Effector memory CD8-positive, alpha-beta T cell (primary cell): Measurements from ENCODE around the gene KMT5B.
A peak's percentile ranks its signal among the peaks of the same experiment; 100 is the strongest.

ENCODE experiments used
- ATAC-seq: fragments of 150-1000 bp; cut with Tn5 transposase; replicated peaks from 2 replicates; pipeline ENCODE4 v1.10.0; 2021; ENCODE audit warnings: mild to moderate bottlenecking, moderate library complexity
- DNase-seq, 3 experiments: peaks; one replicate each; pipeline ENCODE4 v3.0.0; 2021
- H3K27ac Mint-ChIP-seq, 2 donors: one replicate each; pipeline ENCODE4 v1.8.0; 2022; ENCODE audit warnings: mild to moderate bottlenecking in 2 of 2, mixed read lengths in 2 of 2, moderate library complexity in 2 of 2
- H3K27me3 Mint-ChIP-seq, 2 donors: one replicate each; pipeline ENCODE4 v1.8.0; 2022; ENCODE audit warnings: mixed read lengths in 2 of 2
- H3K36me3 Mint-ChIP-seq: one replicate; pipeline ENCODE4 v1.8.0; 2022; ENCODE audit warnings: mild to moderate bottlenecking, moderate library complexity, mixed read lengths; ENCODE audit not compliant: insufficient read depth
- H3K4me1 Mint-ChIP-seq, 2 donors: one replicate each; pipeline ENCODE4 v1.8.0; 2022; ENCODE audit warnings: low read depth in 2 of 2, mixed read lengths in 2 of 2
- H3K4me3 Mint-ChIP-seq, 2 donors: one replicate each; pipeline ENCODE4 v1.8.0; 2022; ENCODE audit warnings: mild to moderate bottlenecking in 2 of 2, mixed read lengths in 2 of 2, moderate library complexity in 2 of 2
- H3K9me3 Mint-ChIP-seq, 2 donors: one replicate each; pipeline ENCODE4 v1.8.0; 2022; ENCODE audit warnings: mixed read lengths in 2 of 2

The KMT5B gene

DNA sequence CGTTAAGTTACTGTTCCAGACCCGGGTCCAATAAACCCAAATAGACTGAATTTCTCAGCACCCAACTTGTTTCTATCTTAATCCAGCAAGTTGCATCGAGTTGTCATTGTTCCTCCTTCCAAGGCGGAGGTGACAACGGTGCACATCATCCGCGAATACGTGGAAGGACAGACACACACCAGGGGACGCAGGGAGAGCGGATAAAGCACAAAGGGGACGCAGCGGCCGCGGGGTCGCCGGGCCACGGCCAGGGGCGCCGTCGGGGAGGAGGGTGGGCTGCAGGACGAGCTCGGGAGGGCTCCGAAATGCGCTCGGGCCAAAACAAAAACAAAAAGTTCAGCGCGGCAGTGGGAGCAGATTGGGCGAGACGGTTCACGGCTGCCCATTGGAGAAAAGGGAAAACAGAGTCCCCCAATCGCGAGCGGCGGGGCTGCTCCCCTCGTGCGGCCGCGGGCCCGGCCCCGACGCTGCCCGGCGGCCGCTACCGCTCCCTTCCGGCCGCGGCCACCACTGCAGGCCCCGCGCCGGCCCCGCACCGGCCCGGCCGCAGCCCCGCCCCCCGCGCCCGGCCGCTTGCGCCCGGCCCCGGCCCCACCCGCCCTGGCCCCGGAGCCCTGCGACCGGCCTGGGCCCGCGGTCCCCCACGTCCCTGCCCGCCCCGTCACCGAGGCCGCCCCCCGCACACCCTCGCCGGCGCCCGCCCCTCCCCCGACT lies 518 bp downstream of the KMT5B start:
- peak overlapping the region; percentile 85 to 98 for H3K4me3 Mint-ChIP-seq
- H3K4me1 Mint-ChIP-seq = peaks cover 40 to 48% of the 10 kb centered on the region in 2 donors
- peak overlapping the region; percentile 93 to 97 for H3K27ac Mint-ChIP-seq
- ATAC-seq = peak; percentile 67
- peaks cover 6 to 14% of the 10 kb centered on the region in 2 donors for H3K27me3 Mint-ChIP-seq
- peak; percentile 44 to 51 (median 49) for DNase-seq
- no peaks in the 10 kb centered on the region for H3K9me3 Mint-ChIP-seq
- H3K36me3 Mint-ChIP-seq = peaks cover 42% of the 10 kb centered on the region

DNA sequence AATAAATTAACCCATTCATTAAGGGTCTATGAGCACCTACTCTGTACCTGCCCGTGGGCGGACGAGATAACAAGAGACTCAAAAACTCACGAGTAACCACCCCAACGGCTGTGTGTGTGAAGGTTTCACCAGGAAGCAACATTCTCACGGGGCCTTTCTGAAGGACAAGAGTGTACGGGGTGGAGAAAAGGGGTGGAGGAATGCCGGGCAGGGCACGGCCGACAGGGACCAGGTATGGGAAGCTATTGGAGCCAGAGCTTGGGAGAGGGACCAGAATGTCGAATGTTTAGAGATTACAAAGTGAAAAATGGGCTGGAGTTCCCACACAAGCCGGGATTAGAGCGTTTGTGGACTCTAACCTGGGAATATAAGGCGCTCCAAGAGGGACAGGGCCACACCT lies 1.6 kb downstream of the KMT5B start:
- Mint-ChIP-seq H3K27ac (peak overlapping the region; percentile 8 to 97), H3K4me1 (peaks cover 44 to 55% of the 10 kb centered on the region in 2 donors), H3K27me3 (peaks cover 6 to 14% of the 10 kb centered on the region in 2 donors), H3K9me3 (no peaks in the 10 kb centered on the region), H3K4me3 (peak overlapping the region; percentile 85 to 98), H3K36me3 (peaks cover 41% of the 10 kb centered on the region)
- DNase-seq (no peak), ATAC-seq (no peak)

DNA sequence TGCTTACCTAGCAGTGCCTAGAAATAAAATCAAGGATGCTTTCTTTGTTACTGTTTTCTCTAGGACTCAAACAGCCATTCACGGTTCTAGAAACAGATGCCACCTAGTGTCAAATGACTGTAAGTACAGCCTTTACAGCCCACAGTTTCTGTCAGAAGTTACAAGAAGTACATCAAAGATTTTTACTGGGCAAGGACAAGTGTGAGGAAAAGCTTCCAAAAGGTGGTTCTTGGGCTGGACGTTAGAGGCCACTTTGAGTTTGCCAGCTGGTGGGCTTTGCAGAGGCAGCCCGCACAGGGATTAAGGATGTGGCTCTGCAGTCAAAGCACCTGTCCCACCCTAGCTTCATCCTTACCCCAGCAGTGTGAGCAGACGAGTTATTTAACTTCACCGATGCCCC lies 6.9 kb downstream of the KMT5B start:
- Mint-ChIP-seq H3K9me3 (no peaks in the 10 kb centered on the region), H3K4me1 (peaks cover 39 to 57% of the 10 kb centered on the region in 2 donors), H3K27me3 (no peaks in the 10 kb centered on the region), H3K27ac (peak overlapping the region in 1 of 2 donors; percentile 67), H3K36me3 (peaks cover 2% of the 10 kb centered on the region), H3K4me3 (peak overlapping the region in 1 of 2 donors; percentile 60)
- peak in 1 of 3 experiments; percentile 23 for DNase-seq
- ATAC-seq = peak; percentile 59

DNA sequence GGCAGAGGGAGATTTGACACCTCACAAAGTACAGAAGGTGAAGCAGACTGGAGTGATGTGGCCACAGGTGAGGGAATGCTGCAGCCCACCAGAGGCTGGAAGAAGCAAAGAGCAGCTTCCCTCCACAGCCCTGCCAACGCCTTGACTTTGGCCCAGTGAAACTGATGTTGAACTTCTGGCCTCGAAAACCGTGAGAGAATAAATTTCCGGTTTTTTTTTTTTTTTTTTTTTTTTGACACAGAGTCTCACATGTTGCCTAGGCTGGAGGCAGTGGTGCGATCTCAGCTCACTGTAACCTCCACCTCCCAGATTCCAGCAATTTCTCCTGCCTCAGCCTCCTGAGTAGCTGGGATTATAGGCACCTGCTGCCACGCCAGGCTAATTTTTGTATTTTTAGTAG lies 8.7 kb downstream of the KMT5B start:
- peaks cover 42 to 55% of the 10 kb centered on the region in 2 donors for H3K4me1 Mint-ChIP-seq
- H3K27me3 Mint-ChIP-seq = no peaks in the 10 kb centered on the region
- ATAC-seq (no peak), DNase-seq (no peak)
- no peak overlapping the region for H3K27ac Mint-ChIP-seq
- no peak overlapping the region for H3K4me3 Mint-ChIP-seq
- no peaks in the 10 kb centered on the region for H3K9me3 Mint-ChIP-seq
- no peaks in the 10 kb centered on the region for H3K36me3 Mint-ChIP-seq

DNA sequence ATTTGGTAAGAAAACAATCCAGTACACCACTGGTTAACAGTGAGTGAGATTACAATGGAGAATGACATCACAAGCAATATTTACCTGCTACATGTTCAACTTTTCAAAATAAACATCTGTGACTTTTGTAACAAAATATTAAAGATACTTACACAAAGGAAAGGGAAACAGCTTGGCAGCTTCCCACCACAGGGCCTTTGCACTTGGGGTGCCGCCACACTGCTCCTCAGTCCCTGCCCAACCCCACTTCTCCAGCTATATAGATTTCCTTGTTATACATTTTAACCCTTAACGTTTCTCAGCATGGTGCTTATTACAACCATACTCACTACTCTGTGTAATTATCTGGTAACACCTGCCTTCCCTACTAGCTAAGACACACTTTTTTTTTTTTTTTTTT lies 10.9 kb downstream of the KMT5B start:
- Mint-ChIP-seq H3K27me3 (no peaks in the 10 kb centered on the region), H3K36me3 (no peaks in the 10 kb centered on the region), H3K27ac (peak overlapping the region in 1 of 2 donors; percentile 24), H3K4me1 (peaks cover 47 to 59% of the 10 kb centered on the region in 2 donors), H3K9me3 (no peaks in the 10 kb centered on the region), H3K4me3 (no peak overlapping the region)
- no peak for DNase-seq
- ATAC-seq = no peak

DNA sequence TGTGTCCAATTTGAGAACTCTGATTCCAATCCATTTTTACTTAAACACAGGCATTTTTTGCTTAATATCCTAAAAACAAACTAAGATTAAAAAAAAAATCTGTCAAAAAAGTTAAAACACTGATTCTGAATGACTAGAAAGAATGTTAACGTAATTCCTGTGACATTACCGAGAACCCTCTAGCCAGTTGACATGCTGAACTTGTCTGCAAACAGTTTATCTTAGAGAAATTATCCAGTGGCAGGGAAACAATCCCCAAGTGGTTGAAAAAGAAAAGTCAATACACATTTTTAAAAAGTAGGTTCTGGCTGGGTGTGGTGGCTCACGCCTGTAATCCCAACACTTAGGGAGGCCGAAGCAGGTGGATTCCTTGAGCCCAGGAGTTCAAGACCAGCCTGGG lies 11.6 kb downstream of the KMT5B start:
- ATAC-seq (no peak), DNase-seq (no peak)
- Mint-ChIP-seq H3K27ac (no peak overlapping the region), H3K9me3 (no peaks in the 10 kb centered on the region), H3K36me3 (no peaks in the 10 kb centered on the region), H3K27me3 (no peaks in the 10 kb centered on the region), H3K4me3 (no peak overlapping the region), H3K4me1 (peaks cover 45 to 57% of the 10 kb centered on the region in 2 donors)

DNA sequence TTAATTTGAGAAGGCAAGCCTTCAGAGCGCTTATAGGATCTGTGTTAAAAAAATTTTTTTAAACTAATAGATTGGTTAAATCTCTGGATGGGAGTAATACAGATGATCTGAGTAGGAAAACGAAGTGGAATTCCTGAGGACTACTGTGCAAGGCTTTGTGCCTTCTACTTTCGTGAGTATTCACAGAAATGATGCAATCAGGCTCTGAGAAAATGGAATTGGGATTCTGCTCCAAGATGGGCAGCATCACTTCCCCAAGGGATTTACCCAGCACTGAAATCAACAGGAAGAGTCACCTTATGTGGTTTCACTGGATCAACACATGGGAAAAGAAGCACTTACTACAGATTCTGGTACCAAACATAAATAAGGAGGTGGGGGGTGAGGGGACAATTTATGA lies 12.5 kb downstream of the KMT5B start:
- H3K9me3 Mint-ChIP-seq = no peaks in the 10 kb centered on the region
- H3K27ac Mint-ChIP-seq = peak overlapping the region in 1 of 2 donors; percentile 80
- no peak overlapping the region for H3K4me3 Mint-ChIP-seq
- no peak for ATAC-seq
- peaks cover 40 to 54% of the 10 kb centered on the region in 2 donors for H3K4me1 Mint-ChIP-seq
- H3K36me3 Mint-ChIP-seq = no peaks in the 10 kb centered on the region
- no peaks in the 10 kb centered on the region for H3K27me3 Mint-ChIP-seq
- no peak for DNase-seq

DNA sequence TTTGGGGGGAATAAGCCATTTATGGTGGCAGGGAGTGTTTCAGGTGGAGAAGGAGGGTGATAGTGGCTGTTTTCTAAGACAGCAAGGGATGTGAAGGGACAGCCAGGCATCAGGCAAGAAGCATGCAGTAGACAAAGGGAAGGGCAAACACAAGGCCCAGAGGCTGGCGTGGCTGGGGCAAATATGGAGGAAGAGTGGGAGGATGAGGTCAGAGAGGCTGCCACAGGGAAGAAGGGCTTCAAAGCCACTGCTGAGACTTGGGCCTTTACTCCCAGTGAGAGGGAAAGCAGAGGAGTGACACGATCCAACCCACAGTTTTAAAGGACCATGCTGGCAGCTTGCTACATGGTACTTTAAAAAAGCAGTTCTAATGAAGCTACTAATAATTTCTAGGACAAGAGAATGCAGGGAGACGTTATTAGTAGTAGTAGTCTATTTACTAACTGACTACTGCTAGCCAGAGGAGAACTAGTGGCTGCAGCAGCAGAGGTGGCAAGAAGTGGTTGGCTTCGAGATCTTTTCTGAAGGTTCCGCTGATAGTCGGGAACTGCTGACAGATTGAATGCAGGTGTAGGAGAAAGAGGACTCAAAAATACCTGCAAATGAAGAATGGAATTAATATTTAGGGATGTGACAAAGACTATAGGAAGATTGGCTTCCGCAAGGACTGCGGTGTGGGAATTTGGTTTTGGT lies 13.7 kb downstream of the KMT5B start:
- DNase-seq = no peak
- Mint-ChIP-seq H3K36me3 (no peaks in the 10 kb centered on the region), H3K4me3 (no peak overlapping the region), H3K27ac (peak overlapping the region in 1 of 2 donors; percentile 56), H3K9me3 (no peaks in the 10 kb centered on the region), H3K4me1 (peaks cover 44 to 63% of the 10 kb centered on the region in 2 donors), H3K27me3 (no peaks in the 10 kb centered on the region)
- no peak for ATAC-seq

DNA sequence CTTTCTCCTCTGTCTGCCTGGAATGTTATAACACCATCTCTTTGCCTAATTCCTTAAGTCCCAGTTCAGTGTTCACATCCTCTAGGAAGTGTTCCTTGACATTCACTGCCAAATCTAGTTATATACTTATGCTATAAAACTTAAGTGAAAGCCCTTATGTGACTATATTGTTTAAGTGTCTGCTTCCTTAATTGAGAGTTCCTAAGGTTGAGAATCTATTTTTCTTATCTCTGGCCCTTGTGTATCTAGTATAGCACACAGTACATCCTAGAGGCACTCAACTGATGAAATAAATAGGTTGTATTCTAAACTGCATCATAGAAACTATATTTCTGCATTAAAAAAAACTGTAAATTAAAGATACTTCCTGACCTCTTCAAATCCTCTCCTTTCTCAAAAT lies 16.9 kb downstream of the KMT5B start:
- no peaks in the 10 kb centered on the region for H3K36me3 Mint-ChIP-seq
- H3K27me3 Mint-ChIP-seq = no peaks in the 10 kb centered on the region
- H3K27ac Mint-ChIP-seq = peak overlapping the region in 1 of 2 donors; percentile 24

DNA sequence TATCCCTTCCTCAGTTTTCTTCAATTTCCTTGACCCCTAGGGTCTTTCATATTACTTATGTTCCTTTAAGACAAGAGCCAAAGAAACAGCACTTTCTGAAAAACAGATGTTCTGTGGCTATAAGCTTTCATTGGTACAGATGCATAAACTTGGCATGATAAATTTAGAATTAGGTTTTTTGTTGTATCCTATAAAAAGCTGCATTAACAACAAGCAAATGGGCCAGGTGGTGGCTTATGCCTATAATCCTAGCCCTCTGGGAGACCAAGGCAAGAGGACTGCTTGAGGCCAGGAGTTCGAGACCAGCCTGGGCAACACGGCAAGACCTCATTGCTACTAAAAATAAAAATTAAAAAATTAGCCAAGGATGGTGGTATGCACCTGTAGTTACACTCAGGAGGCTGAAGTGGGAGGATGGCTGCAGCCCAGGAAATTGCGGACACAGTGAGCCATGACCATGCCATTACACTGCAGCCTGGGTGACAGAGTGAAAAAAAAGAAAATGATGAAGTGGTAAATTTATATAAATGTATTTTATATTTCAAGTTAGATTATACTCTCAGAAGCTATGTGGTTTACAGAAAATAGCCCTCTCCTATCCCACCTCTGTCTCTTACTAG lies 18.3 kb downstream of the KMT5B start:
- ATAC-seq = no peak
- H3K9me3 Mint-ChIP-seq = no peaks in the 10 kb centered on the region
- peak overlapping the region in 1 of 2 donors; percentile 39 for H3K27ac Mint-ChIP-seq
- no peak overlapping the region for H3K4me3 Mint-ChIP-seq
- no peak for DNase-seq
- H3K4me1 Mint-ChIP-seq = peaks cover 45 to 63% of the 10 kb centered on the region in 2 donors
- no peaks in the 10 kb centered on the region for H3K27me3 Mint-ChIP-seq
- no peaks in the 10 kb centered on the region for H3K36me3 Mint-ChIP-seq

More for the DNA sequence above, 16.9 kb downstream of the KMT5B start:
- ATAC-seq (no peak), DNase-seq (no peak)
- Mint-ChIP-seq H3K4me3 (no peak overlapping the region), H3K9me3 (no peaks in the 10 kb centered on the region), H3K4me1 (peaks cover 54 to 71% of the 10 kb centered on the region in 2 donors)

DNA sequence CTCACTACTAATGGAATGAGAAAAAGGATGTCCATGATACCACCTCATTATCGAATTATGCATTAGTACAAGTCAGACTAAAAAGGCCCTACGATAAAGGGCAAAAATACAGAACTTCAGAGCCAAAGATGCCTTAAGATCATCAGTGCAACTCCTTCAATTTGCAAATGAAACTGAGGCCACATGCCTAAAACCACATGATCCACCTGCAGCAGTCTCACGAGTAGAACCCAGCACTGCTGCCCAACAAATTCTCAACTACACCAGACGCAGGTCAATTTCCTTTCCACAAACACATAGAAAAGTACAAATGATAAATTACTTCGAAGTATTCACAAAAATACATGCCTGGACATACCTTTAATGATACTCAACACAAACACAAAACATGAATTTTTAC lies 20.1 kb downstream of the KMT5B start:
- Mint-ChIP-seq H3K36me3 (peaks cover 6% of the 10 kb centered on the region), H3K4me3 (no peak overlapping the region), H3K27ac (peak overlapping the region; percentile 36 to 89), H3K9me3 (no peaks in the 10 kb centered on the region), H3K4me1 (peaks cover 33 to 52% of the 10 kb centered on the region in 2 donors), H3K27me3 (no peaks in the 10 kb centered on the region)
- DNase-seq (no peak), ATAC-seq (no peak)

DNA sequence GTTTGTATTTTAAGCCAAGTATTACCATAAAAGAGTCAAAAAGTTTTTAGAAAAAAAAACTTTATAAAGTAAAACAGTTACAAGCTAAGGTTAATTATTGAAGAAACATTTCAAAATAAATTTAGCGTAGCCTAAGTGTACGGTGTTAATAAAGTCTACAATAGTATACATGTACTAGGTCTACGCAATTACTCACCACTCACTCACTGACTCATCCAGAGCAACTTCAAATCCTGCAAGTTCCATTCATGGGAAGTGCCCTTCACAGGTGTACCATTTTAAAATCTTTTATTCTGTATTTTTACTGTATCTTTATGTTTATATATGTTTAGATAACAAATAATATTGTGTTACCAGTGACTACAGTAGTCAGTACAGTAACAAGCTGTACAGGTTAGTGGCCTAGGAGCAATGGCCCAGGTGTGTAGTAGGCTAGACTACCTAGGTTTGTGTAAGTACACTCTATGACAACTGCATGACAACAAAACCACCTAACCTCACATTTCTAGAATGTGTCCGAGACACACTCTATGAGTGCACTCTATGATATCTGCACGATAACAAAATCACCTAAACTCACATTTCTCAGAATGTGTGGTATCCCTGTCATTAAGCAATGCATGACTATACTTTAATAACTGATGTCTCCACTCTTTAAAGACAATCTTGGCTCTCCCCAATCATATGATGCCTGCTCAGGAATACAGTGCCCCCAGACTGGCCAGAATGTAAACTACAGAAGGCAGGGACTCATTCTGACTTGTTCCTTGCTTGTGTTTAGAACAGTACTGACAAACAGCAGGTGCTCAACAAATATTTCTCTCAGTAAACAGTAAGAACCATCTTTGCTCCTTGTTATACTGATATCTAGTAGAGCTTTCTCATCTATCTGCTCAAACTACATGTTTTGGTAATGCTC lies 21.2 kb downstream of the KMT5B start:
- DNase-seq (no peak), ATAC-seq (no peak)
- Mint-ChIP-seq H3K27me3 (no peaks in the 10 kb centered on the region), H3K4me3 (no peak overlapping the region), H3K36me3 (peaks cover 12% of the 10 kb centered on the region), H3K4me1 (peaks cover 29 to 51% of the 10 kb centered on the region in 2 donors), H3K9me3 (no peaks in the 10 kb centered on the region), H3K27ac (peak overlapping the region; percentile 36 to 89)

DNA sequence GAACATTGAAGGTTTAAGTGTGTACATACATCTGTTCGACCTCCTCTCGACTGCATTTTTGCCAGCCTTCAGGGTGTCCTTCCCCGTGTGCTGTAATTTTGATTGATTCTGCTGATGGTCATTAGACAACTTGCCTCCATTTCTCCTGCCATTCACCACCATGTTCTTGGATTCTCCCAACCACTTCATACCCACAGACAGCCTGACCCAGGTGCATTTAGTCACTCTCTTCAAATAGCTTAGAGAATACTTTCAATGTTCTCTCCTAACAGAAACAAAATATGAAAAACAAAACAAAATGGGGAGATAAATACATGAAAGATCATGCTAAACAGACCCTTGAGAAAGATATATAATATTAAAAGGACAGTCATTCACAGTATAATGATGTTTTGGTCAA lies 23.2 kb downstream of the KMT5B start:
- no peaks in the 10 kb centered on the region for H3K9me3 Mint-ChIP-seq
- H3K27me3 Mint-ChIP-seq = no peaks in the 10 kb centered on the region
- ATAC-seq (no peak), DNase-seq (no peak)
- H3K27ac Mint-ChIP-seq = peak overlapping the region in 1 of 2 donors; percentile 32
- H3K4me3 Mint-ChIP-seq = no peak overlapping the region
- peaks cover 22 to 43% of the 10 kb centered on the region in 2 donors for H3K4me1 Mint-ChIP-seq
- peaks cover 31% of the 10 kb centered on the region for H3K36me3 Mint-ChIP-seq
